Measurements from ENCODE around the gene CUX1.
A peak's percentile ranks its signal among the peaks of the same experiment; 100 is the strongest.
"Not testable (repeated sequence)": the region's sequence is repeated elsewhere in the genome, so short reads cannot be mapped to it uniquely, and the experiment has no call there.

The CUX1 gene

DNA sequence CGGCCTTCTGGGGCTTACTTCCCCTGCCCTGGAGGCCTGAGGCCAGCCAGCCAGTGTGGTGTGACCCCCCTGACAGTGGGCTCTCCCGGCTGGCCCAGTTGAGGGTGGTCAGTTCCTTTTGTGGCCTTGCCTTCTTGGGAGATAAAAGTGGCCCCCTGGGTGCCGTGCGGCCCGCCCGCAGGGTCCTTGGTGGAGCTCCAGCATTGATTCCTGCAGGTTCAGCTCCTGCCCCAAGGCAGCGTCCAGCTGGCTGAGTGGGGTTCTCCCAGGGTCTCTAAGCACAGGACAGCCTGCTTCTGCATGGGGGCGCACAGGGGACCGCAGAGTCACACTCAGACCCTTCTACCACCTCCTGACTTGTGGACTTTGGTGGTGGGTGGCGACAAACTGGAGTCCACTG is 62.1 kb downstream of the CUX1 start:
- H3K27me3 Mint-ChIP-seq, result no peaks in the 10 kb centered on the region
- no peaks in the 10 kb centered on the region for H3K9me3 Mint-ChIP-seq
- H3K27ac Mint-ChIP-seq, result no peak overlapping the region
- H3K36me3 Mint-ChIP-seq (ENCODE audit: insufficient read depth), result peaks cover 4% of the 10 kb centered on the region
- ATAC-seq (replicated peaks), result no peak
- peaks cover 15 to 18% of the 10 kb centered on the region in 2 donors for H3K4me1 Mint-ChIP-seq (ENCODE audit: low read depth in 2 of 2)
- no peak overlapping the region for H3K4me3 Mint-ChIP-seq
- DNase-seq, result no peak

DNA sequence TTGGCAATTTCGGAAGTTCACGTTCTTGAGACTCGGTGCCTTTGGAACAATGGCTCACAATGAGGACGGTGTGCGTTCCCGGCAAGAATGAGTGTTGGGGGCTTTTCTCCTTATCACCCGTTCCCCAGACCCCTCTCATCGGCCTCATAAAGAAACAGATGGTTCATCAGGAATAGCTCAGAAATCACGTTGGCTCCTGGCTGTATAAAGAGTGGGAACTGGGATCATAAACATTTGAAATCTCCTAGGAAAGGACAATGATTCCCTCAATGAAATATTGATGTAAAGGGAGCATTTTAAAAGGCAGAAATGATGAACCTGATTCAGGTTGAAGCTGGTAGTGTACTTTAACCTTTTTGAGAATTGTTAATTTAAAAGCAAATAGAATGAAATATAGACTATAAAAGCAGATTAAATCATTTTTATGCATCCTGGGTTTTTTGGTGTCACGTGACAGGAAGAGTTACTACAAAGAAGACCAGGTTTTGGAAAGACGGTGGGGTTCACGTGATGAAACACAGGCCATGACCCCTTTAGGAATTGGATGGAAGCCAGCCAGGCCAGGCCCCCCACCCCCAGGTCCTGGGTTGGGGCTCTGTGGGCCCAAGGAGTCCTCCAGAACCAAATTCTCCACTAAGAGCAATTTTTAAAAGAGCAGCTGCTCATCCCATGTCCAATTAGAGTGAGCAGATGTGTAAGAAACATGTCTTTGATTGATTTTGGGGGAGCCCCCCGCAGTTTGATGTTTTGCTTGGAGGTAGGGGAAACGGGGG is 63.0 kb downstream of the CUX1 start:
- Mint-ChIP-seq H3K9me3 (no peaks in the 10 kb centered on the region), H3K27me3 (no peaks in the 10 kb centered on the region), H3K4me1 (ENCODE audit: low read depth in 2 of 2) (peaks cover 22 to 24% of the 10 kb centered on the region in 2 donors), H3K4me3 (no peak overlapping the region), H3K36me3 (ENCODE audit: insufficient read depth) (peaks cover 4% of the 10 kb centered on the region), H3K27ac (peak overlapping the region in 1 of 2 donors; percentile 15)
- ATAC-seq (replicated peaks) (no peak), DNase-seq (no peak)

DNA sequence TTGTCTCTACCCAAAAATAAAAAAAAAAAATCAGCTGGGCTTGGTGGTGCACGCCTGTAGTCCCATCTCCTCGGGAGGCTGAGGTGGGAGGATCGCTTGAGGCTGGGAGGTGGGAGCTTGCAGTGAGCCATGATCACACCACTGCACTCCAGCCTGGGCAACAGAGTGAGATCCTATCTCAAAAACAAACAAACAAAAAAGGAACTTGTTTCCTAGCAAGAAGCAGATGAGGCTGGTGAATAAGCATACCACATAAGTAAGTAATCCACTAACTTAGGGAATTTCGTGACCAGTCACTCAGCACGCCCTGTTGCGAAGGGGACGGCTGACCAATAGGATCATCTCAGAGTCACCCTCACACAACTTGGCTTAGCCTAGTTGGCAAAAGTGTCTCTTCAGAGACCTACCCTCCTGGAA is 64.6 kb downstream of the CUX1 start:
- no peaks in the 10 kb centered on the region for H3K27me3 Mint-ChIP-seq

DNA sequence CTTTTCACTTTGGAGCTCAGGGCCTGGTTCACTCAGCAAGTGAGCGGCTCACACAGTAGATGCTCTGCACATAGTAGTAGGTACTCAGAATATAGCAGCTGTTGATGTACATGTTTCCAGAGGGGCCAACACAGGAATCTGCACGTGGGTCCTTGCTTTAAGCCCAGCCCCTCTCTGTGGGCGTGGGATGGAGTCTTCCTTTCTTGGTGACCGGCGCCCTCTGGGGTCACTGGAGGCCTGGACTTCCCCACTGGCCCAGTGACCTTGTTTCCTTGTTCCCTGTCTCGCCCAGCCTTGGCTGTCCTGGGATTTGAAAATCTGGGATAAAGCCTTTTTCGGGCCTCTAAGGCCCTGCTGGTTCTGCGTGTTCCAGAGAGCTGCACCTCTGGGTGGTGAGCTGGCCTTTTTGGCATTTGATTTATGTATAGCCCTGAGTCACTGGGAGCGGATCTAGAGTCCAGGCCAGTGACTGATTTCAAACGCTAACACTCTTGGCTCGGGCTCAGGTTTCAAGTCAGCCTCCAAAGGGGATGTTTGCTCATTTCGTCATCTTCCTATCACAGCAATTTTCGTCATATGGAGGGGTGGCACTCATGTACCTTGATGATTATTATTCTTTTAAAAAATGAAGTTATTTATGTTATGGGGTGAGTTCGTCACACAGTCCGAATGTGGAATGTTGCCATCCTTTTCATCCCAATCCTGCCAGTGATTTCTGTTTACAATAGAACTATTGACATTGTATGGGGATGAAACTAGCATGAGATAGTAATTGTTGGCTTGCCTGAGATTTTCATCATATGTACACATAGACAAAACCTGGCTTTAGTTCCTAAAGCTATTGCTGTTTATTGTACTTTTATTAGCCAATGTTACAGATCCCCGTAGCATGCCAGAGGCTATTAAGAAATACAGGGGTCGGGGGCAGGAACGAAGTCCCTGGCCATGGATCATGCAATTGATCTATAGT is 65.5 kb downstream of the CUX1 start:
- Mint-ChIP-seq H3K9me3 (no peaks in the 10 kb centered on the region), H3K4me3 (no peak overlapping the region)

More for the DNA sequence above, 64.6 kb downstream of the CUX1 start:
- Mint-ChIP-seq H3K9me3 (no peaks in the 10 kb centered on the region), H3K36me3 (ENCODE audit: insufficient read depth) (peaks cover 3% of the 10 kb centered on the region), H3K4me1 (ENCODE audit: low read depth in 2 of 2) (peaks cover 22 to 34% of the 10 kb centered on the region in 2 donors), H3K4me3 (no peak overlapping the region), H3K27ac (no peak overlapping the region)
- DNase-seq (no peak), ATAC-seq (replicated peaks) (no peak)

DNA sequence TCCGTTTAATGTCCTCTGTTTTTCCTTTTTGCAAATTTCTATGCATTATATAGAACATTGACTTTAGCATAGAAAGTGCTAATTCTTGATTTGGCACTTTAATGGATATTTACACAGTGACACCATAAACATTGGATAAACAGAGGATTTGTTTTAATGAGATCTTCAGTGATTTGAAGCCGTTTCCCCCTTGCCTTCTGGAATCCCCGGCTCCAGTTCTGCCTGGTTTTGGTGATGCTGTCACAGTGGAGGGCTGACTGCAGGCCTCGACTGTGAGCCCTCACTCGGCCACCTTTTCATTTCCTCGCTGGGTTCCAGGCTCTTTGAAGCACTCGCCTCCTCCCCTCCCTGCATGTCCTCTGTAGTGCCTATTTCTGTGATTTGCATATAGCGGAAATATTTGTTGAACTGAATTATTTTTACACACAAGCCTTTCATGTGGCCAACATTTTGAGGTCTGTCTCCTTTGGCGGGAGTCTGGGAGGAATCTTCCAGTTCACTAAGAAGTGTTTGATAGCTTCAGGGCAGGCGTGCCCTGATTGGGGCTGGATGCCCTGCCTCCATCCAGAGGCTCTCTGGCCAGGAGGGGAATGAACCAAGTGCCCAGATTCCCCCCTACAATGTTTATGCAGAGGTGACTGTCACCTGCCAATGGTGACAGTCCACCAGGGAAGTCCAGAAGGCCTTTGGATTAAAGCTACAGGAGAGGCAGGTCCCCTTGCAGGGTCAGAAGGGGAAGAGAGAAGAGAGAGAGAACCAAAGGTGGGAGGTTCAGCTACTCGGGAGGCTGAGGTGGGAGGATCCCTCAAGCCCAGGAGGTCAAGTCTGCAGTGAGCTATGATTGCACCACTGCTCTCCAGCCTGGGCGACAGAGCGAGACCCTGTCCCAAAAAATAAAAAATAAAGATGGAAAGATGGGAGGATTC is 67.5 kb downstream of the CUX1 start:
- no peak for DNase-seq
- Mint-ChIP-seq H3K4me1 (ENCODE audit: low read depth in 2 of 2) (peaks cover 21 to 35% of the 10 kb centered on the region in 2 donors), H3K4me3 (peak overlapping the region in 1 of 2 donors; percentile 33)

More for the DNA sequence above, 65.5 kb downstream of the CUX1 start:
- H3K36me3 Mint-ChIP-seq (ENCODE audit: insufficient read depth), result no peaks in the 10 kb centered on the region
- H3K27me3 Mint-ChIP-seq, result no peaks in the 10 kb centered on the region
- DNase-seq (no peak), ATAC-seq (replicated peaks) (no peak)
- H3K27ac Mint-ChIP-seq, result no peak overlapping the region
- peaks cover 21 to 32% of the 10 kb centered on the region in 2 donors for H3K4me1 Mint-ChIP-seq (ENCODE audit: low read depth in 2 of 2)

DNA sequence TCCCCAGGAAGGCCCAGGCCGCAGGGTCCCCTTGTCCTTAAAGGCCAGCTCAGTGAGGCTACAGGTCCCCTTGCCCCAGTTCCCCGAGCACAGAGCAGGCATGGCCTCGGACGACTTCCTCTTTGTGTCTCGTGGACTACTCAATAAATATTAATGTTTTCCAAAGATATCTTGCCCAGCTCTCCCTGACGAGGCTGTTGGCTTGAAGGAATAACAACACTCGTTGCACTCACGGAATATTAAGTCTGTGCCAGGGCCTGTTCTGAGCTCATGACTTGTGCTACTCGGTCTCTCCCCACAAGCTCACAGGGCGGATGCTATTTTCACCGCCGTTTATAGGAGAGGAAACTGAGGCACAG is 68.2 kb downstream of the CUX1 start:
- Mint-ChIP-seq H3K4me3 (no peak overlapping the region), H3K9me3 (no peaks in the 10 kb centered on the region), H3K27ac (peak overlapping the region in 1 of 2 donors; percentile 9), H3K36me3 (ENCODE audit: insufficient read depth) (no peaks in the 10 kb centered on the region), H3K4me1 (ENCODE audit: low read depth in 2 of 2) (peaks cover 22 to 35% of the 10 kb centered on the region in 2 donors), H3K27me3 (no peaks in the 10 kb centered on the region)
- ATAC-seq (replicated peaks) (no peak), DNase-seq (no peak)

More for the DNA sequence above, 67.5 kb downstream of the CUX1 start:
- H3K27ac Mint-ChIP-seq, result peak overlapping the region; percentile 9 to 38
- no peaks in the 10 kb centered on the region for H3K36me3 Mint-ChIP-seq (ENCODE audit: insufficient read depth)
- H3K9me3 Mint-ChIP-seq, result no peaks in the 10 kb centered on the region
- ATAC-seq (replicated peaks), result no peak
- no peaks in the 10 kb centered on the region for H3K27me3 Mint-ChIP-seq

DNA sequence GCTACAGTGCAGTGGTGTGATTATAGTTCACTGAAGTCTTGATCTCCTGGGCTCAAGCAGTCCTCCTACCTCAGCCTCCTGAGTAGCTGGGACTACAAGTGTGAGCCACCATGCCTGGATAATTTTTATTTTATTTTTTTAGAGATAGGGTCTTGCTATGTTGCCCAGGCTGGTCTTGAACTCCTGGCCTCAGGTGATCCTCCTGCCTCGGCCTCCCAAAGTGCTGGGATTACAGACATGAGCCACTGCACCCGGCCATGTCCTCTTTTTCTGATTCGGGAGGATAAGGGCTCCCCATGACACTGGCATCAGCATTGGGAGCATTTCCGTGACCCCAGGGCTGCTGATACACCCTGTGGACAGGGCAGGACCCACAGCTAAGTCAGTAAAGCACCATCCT is 69.9 kb downstream of the CUX1 start:
- not testable (repeated sequence) for H3K4me3 Mint-ChIP-seq; H3K27me3 Mint-ChIP-seq; ATAC-seq (replicated peaks); DNase-seq; H3K36me3 Mint-ChIP-seq (ENCODE audit: insufficient read depth); H3K9me3 Mint-ChIP-seq
- peak overlapping the region in 1 of 2 donors; percentile 35 for H3K27ac Mint-ChIP-seq
- peaks cover 21 to 34% of the 10 kb centered on the region in 2 donors for H3K4me1 Mint-ChIP-seq (ENCODE audit: low read depth in 2 of 2)

DNA sequence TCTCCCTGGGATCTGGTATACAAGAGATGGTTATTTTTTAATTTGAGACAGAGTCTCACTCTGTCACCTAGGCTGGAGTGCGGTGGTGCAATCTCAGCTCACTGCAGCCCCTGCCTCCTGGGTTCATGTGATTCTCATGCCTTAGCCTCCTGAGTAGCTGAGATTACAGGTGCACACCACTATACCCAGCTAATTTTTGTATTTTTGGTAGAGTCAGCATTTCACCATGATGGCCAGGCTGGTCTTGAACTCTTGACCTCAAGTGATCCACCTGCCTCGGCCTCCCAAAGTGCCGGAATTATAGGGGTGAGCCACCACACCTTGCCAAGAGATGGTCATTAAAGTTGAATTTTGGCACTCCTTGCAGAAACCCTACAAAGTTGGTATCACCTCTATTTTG is 71.1 kb downstream of the CUX1 start:
- not testable (repeated sequence) for H3K36me3 Mint-ChIP-seq (ENCODE audit: insufficient read depth); ATAC-seq (replicated peaks); H3K9me3 Mint-ChIP-seq; DNase-seq; H3K27ac Mint-ChIP-seq; H3K4me3 Mint-ChIP-seq; H3K27me3 Mint-ChIP-seq
- peaks cover 21 to 34% of the 10 kb centered on the region in 2 donors for H3K4me1 Mint-ChIP-seq (ENCODE audit: low read depth in 2 of 2)

DNA sequence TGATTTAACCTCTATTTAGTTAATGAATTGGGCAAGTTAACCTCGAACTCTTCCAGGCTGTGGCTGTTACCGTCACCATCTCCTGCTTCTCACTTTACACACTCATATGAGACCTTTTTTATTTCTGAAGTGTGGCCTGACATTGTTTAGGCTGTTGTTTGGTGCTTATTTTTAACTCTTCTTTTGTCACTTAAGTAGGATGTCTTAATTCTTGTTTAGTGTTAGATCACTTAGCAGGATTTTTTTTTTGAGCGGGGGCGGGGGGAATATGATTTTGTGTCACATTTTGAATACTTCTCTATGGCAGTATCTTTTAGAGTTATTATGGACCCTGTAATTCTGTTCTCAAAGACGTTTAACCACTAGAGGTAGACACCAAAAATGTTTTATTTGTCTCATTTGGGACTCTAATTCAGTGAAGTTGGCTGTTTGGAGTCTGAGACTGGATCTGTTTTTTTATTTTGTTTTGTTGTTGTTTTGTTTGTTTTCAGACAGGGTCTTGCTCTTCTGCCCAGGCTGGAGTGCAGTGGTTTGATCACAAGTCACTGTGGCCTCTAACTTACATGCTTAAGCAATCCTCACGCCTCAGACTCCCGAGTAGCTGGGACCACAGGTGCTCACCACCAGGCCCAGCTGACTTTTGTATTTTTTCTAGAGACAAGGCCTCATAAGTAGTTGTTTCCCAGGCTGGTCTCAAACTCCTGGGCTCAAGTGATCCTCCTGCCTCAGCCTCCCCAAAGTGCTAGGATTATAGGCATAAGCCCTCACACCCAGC is 73.5 kb downstream of the CUX1 start:
- H3K27ac Mint-ChIP-seq, result peak overlapping the region in 1 of 2 donors; percentile 72
- no peak for DNase-seq
- no peaks in the 10 kb centered on the region for H3K36me3 Mint-ChIP-seq (ENCODE audit: insufficient read depth)
- H3K4me3 Mint-ChIP-seq, result no peak overlapping the region
- H3K9me3 Mint-ChIP-seq, result no peaks in the 10 kb centered on the region
- peaks cover 14 to 22% of the 10 kb centered on the region in 2 donors for H3K4me1 Mint-ChIP-seq (ENCODE audit: low read depth in 2 of 2)
- no peaks in the 10 kb centered on the region for H3K27me3 Mint-ChIP-seq
- no peak for ATAC-seq (replicated peaks)

DNA sequence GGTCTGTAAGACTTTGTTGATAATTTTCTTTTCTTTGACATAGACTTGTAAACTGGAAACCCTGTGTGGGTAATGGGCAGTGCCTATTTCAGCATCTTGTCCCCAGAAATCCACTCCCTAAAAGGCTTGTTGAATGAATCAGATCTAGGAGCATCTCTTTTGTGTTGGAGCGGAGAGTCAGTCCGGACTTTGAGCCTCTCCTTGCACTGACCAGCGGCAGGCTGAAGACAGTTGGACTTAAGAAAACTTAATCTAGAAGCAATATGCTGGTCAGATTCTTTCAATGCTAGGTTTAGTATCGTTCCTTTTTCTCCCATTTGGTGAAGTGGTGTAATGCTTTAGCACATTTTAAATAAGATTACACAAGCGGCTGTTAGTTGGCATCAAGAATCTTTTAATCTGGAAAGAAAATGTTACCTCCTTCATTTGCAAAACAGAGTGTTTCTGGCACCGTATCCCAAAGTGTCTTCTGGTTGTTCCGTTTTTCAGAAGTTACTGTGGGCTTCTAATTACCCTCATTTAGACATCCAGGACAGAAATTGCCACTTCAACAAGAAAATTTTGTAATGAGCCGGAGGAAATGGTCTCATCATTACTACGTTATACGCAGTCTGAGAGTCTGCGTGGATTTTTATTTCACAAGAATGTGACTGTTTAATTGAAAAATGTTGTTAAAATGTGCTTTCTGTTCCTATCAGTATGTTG is 74.7 kb downstream of the CUX1 start:
- ATAC-seq (replicated peaks), result no peak
- H3K9me3 Mint-ChIP-seq, result no peaks in the 10 kb centered on the region
- DNase-seq, result no peak
- H3K27ac Mint-ChIP-seq, result no peak overlapping the region
- H3K4me3 Mint-ChIP-seq, result no peak overlapping the region
- no peaks in the 10 kb centered on the region for H3K27me3 Mint-ChIP-seq
- peaks cover 14 to 17% of the 10 kb centered on the region in 2 donors for H3K4me1 Mint-ChIP-seq (ENCODE audit: low read depth in 2 of 2)
- no peaks in the 10 kb centered on the region for H3K36me3 Mint-ChIP-seq (ENCODE audit: insufficient read depth)

DNA sequence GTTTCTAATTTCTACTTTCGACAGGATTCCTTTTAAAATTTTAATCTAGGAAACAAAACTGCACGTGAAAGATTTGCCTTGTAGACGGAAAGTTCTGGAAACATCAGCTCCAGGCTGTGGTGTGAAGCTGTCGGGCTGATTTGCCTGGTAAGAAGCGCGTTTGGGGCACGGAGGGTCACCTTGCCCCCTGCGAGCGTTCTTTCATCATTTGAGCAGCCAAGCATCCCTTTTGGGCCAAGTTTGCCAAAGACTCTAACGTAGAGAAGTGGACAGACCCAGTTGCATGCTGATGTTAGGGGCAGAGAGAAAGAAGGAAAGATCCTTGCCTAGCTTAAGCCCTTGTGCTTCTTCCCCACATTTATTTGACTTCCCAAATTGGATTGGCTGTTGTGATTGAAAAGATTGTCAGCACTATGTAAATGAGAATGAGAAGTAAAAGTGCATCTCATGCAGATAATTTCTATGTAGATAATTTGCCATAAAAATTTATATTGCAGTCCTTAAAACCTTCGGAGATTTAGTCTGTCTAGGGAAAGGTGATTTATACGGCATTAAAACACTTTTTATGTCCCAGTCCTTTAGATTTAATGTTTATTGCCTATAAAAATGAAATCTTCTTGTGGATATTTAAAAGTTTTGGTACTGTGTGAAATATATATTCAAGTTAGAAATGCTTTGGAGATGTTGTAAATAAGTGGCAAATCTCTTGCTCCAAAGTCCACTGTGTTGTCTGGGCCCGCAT is 76.1 kb downstream of the CUX1 start:
- no peaks in the 10 kb centered on the region for H3K9me3 Mint-ChIP-seq
- no peak overlapping the region for H3K4me3 Mint-ChIP-seq
- no peaks in the 10 kb centered on the region for H3K27me3 Mint-ChIP-seq
- peaks cover 14 to 17% of the 10 kb centered on the region in 2 donors for H3K4me1 Mint-ChIP-seq (ENCODE audit: low read depth in 2 of 2)
- ATAC-seq (replicated peaks), result no peak
- no peaks in the 10 kb centered on the region for H3K36me3 Mint-ChIP-seq (ENCODE audit: insufficient read depth)
- H3K27ac Mint-ChIP-seq, result no peak overlapping the region
- no peak for DNase-seq

Data from effector memory CD8-positive, alpha-beta T cell (primary cell).